Measurements from ENCODE around the gene LMO1. TPM values are rescaled to one million over a fixed set of nuclear protein-coding genes. Genes with fewer than 3 reads are reported as not detected.
A peak's percentile ranks its signal among the peaks of the same experiment; 100 is the strongest.

LMO1 gene
- total RNA-seq, 1 experiment from 2014 or later, result 0.27 TPM

DNA sequence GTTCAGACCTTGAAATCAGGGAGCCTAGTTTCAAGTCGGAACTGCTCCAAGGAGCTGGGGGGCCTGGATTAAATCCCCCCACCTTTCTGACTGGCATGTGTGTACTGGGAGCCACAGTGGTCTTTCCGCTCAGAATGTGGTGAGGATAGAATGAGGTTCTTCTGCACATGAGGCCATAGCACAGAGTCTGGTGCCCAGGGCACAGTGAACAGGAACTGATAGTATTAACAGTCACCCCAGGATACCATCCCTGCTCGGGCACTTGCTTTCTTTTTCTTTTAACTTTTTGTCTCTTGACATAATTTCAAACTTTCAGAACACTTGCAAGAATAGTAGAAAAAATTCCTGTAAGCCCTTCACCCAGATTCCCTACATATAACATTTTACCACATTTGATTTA lies 28.8 kb downstream of the LMO1 start:
- H3K9ac ChIP-seq (ENCODE audit: low read length), result no peak overlapping the region
- peaks cover 9 to 14% of the 10 kb centered on the region in 2 experiments; a peak in 3 of 4 replicates for H3K4me1 ChIP-seq (ENCODE audit: control insufficient read depth in 1 of 2, insufficient read depth in 2 of 2, low read length in 2 of 2)
- BruUV-seq (replicated peaks), result no TSS peak
- H3K27me3 ChIP-seq (ENCODE audit: insufficient read depth, low read length), result no peaks in the 10 kb centered on the region
- no peak overlapping the region for H3K27ac ChIP-seq (ENCODE audit: low read depth, low read length)
- RAD21 ChIA-PET (ENCODE audit: low non-redundant PET in 1 of 2, low total read pairs in 2 of 2, uncharacterized antibody in 2 of 2, unreplicated experiment in 2 of 2), result interaction anchor here in 1 of 2 experiments (0.8 kb wide), 1 partner anchor 29 kb away, joined by 3 read pairs; the partner anchor contains the start of gene LMO1
- H3K4me2 ChIP-seq (ENCODE audit: low read length), result peak overlapping the region; percentile 67
- no peaks in the 10 kb centered on the region for H4K20me1 ChIP-seq (ENCODE audit: insufficient read depth)
- H3K36me3 ChIP-seq (ENCODE audit: control insufficient read depth in 1 of 2, insufficient read depth in 2 of 2, low read length in 2 of 2), result no peaks in the 10 kb centered on the region
- no peak overlapping the region for H3K4me3 ChIP-seq (replicated peaks in 1 of 2; ENCODE audit: low read depth in 1 of 2, low read length in 2 of 2)
- H3K9me2 ChIP-seq (ENCODE audit: insufficient read depth), result no peaks in the 10 kb centered on the region
- no peaks in the 10 kb centered on the region for H3K9me3 ChIP-seq (ENCODE audit: control insufficient read depth in 1 of 2, insufficient read depth in 1 of 2, low read depth in 1 of 2, low read length in 2 of 2)
- H3K79me2 ChIP-seq (ENCODE audit: insufficient read depth, low read length), result no peaks in the 10 kb centered on the region
- no peak for DNase-seq (ENCODE audit: low read depth, low spot score)
- ATAC-seq, result no peak; the same call in 1 of the 2 replicates
- CTCF ChIA-PET, result interaction anchor here (0.9 to 3.0 kb wide), 10 partner anchors 8 to 332 kb away, joined by 3 to 13 read pairs (median 4); partner anchors contain the start of gene LMO1
- H2AFZ ChIP-seq (ENCODE audit: low read depth, low read length, poor library complexity, severe bottlenecking), result peak overlapping the region; percentile 46
- POLR2A ChIA-PET, result interaction anchor here (0.7 kb wide), 1 partner anchor 332 kb away, joined by 3 read pairs; no protein-coding TSS in a partner anchor
- no peak for TF ChIP-seq FOSL1 (IDR thresholded peaks at IDR 0.05; ENCODE audit: low read depth)
- TF ChIP-seq, protein P1, sequence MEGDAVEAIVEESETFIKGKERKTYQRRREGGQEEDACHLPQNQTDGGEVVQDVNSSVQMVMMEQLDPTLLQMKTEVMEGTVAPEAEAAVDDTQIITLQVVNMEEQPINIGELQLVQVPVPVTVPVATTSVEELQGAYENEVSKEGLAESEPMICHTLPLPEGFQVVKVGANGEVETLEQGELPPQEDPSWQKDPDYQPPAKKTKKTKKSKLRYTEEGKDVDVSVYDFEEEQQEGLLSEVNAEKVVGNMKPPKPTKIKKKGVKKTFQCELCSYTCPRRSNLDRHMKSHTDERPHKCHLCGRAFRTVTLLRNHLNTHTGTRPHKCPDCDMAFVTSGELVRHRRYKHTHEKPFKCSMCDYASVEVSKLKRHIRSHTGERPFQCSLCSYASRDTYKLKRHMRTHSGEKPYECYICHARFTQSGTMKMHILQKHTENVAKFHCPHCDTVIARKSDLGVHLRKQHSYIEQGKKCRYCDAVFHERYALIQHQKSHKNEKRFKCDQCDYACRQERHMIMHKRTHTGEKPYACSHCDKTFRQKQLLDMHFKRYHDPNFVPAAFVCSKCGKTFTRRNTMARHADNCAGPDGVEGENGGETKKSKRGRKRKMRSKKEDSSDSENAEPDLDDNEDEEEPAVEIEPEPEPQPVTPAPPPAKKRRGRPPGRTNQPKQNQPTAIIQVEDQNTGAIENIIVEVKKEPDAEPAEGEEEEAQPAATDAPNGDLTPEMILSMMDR (IDR thresholded peaks at IDR 0.05 in 2 of 3, conservative IDR thresholded peaks at IDR 0.05 in 1 of 3; ENCODE audit: borderline replicate concordance in 1 of 3, insufficient read depth in 1 of 3, low read depth in 2 of 3, low read length in 2 of 3), result no peak
- no peak for TF ChIP-seq SIN3A (IDR thresholded peaks at IDR 0.05; ENCODE audit: low read depth)
- TF ChIP-seq POLR2A (IDR thresholded peaks at IDR 0.05; ENCODE audit: borderline replicate concordance, extremely low read depth, insufficient read depth, insufficient read length), result no peak
- TF ChIP-seq ZFX (IDR thresholded peaks at IDR 0.05), result no peak
- TF ChIP-seq EZH2phosphoT487 (IDR thresholded peaks at IDR 0.05; ENCODE audit: borderline replicate concordance), result no peak
- no peak for TF ChIP-seq POLR2AphosphoS5 (IDR thresholded peaks at IDR 0.05; ENCODE audit: low read depth, low read length)
- no peak for TF ChIP-seq EZH2 (IDR thresholded peaks at IDR 0.05)
- no peak for TF ChIP-seq ELF1 (IDR thresholded peaks at IDR 0.05; ENCODE audit: borderline replicate concordance, low read depth)
- TF ChIP-seq TCF7L2 (IDR thresholded peaks at IDR 0.05; ENCODE audit: borderline replicate concordance, extremely low read depth, insufficient read depth, insufficient read length), result no peak
- TF ChIP-seq, protein P2, sequence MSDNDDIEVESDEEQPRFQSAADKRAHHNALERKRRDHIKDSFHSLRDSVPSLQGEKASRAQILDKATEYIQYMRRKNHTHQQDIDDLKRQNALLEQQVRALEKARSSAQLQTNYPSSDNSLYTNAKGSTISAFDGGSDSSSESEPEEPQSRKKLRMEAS (IDR thresholded peaks at IDR 0.05), result no peak
- TF ChIP-seq SRF (IDR thresholded peaks at IDR 0.05; ENCODE audit: low read depth), result no peak
- no peak for TF ChIP-seq SP1 (IDR thresholded peaks at IDR 0.05; ENCODE audit: low read depth)
- intact Hi-C loops (cut with micrococcal nuclease), result no loop called here

Measured in HCT116 (cell line).